Activated B cell treated with CpG ODN at 0.5 μM for 24 hours (primary cell): ENCODE results near the gene KDM1A. TPM values are rescaled to one million over a fixed set of nuclear protein-coding genes. Genes with fewer than 3 reads are reported as not detected.

ENCODE experiments used
- ATAC-seq: fragments of 200-7000 bp; cut with Tn5 transposase; one replicate; pipeline ENCODE4 v1.10.0; 2021; ENCODE audit warnings: low read depth, mild to moderate bottlenecking, moderate library complexity
- CTCF ChIA-PET: fragments of 350-600 bp; sonication (Branson Sonifier 250); formaldehyde crosslinking; loops from one replicate; lab custom pipeline; 2021; ENCODE audit warnings: antibody characterized with exemption; lab: Charles Lee
- POLR2A ChIA-PET: fragments of 350-600 bp; sonication (Branson Sonifier 250); formaldehyde crosslinking; loops from one replicate; lab custom pipeline; 2021; ENCODE audit warnings: antibody characterized with exemption; lab: Charles Lee
- DNase-seq: peaks from one replicate; pipeline ENCODE4 v3.0.0; 2022
- H3K27ac Mint-ChIP-seq: one replicate; pipeline ENCODE4 v1.8.0; 2020; ENCODE audit warnings: mixed read lengths
- H3K27me3 Mint-ChIP-seq: one replicate; pipeline ENCODE4 v1.8.0; 2021; ENCODE audit warnings: mixed read lengths
- H3K36me3 Mint-ChIP-seq: one replicate; pipeline ENCODE4 v1.8.0; 2021; ENCODE audit warnings: low read depth, mixed read lengths
- H3K4me1 Mint-ChIP-seq: one replicate; pipeline ENCODE4 v1.8.0; 2021; ENCODE audit warnings: mixed read lengths
- H3K4me3 Mint-ChIP-seq: one replicate; pipeline ENCODE4 v1.8.0; 2020; ENCODE audit warnings: mild to moderate bottlenecking, mixed read lengths
- H3K9me3 Mint-ChIP-seq: one replicate; pipeline ENCODE4 v1.8.0; 2020; ENCODE audit warnings: mixed read lengths
- CTCF ChIP-seq: fragments of 200-600 bp; IDR thresholded peaks from one replicate; pipeline ENCODE4 v1.8.0; 2022; ENCODE audit warnings: antibody characterized with exemption, mild to moderate bottlenecking
- intact Hi-C: fragments of 100-400 bp; cut with micrococcal nuclease; formaldehyde crosslinking; loops from one replicate; pipeline ENCODE4 v1.15.1; 2024
- total RNA-seq: library from RNA; stranded (reverse); gene quantifications from 2 replicates; pipeline ENCODE4 v1.2.3, GENCODE V29; 2022

The KDM1A gene
- total RNA-seq, 1 donor from 2014 or later = 41.5 TPM

- DNase-seq = no peak
- TF ChIP-seq CTCF = no peak
- no peaks in the 10 kb centered on the region for H3K9me3 Mint-ChIP-seq
- H3K27ac Mint-ChIP-seq = no peak overlapping the region
- no peak overlapping the region for H3K4me3 Mint-ChIP-seq
- ChIA-PET POLR2A (interaction anchor here (0.6 to 1.8 kb wide), 5 partner anchors 10 to 84 kb away, joined by 3 to 9 read pairs (median 3); partner anchors contain the start of gene LUZP1), CTCF (interaction anchor here (1.1 to 7.6 kb wide), 8 partner anchors 12 to 116 kb away, joined by 3 to 407 read pairs (median 8); no protein-coding TSS in a partner anchor)
- intact Hi-C loops = no loop called here
- ATAC-seq = no peak
- H3K36me3 Mint-ChIP-seq = no peaks in the 10 kb centered on the region
- H3K4me1 Mint-ChIP-seq = peaks cover 20% of the 10 kb centered on the region
- no peaks in the 10 kb centered on the region for H3K27me3 Mint-ChIP-seq
These were observed 80.9 kb downstream of the KDM1A start for GRCh38 chr1:23100074-23100748.

- no peaks in the 10 kb centered on the region for H3K9me3 Mint-ChIP-seq
- POLR2A ChIA-PET = interaction anchor here (0.9 to 1.8 kb wide), 3 partner anchors 9 to 83 kb away, joined by 3 to 9 read pairs (median 3); partner anchors contain the start of gene LUZP1
- no peaks in the 10 kb centered on the region for H3K36me3 Mint-ChIP-seq
- no peak overlapping the region for H3K4me3 Mint-ChIP-seq
- H3K27ac Mint-ChIP-seq = no peak overlapping the region
- intact Hi-C loops = no loop called here
- H3K27me3 Mint-ChIP-seq = no peaks in the 10 kb centered on the region
- CTCF ChIA-PET = interaction anchor here (1.5 to 7.6 kb wide), 5 partner anchors 11 to 94 kb away, joined by 4 to 407 read pairs (median 13); no protein-coding TSS in a partner anchor
- no peak for TF ChIP-seq CTCF
- DNase-seq (no peak), ATAC-seq (no peak)
- peaks cover 20% of the 10 kb centered on the region for H3K4me1 Mint-ChIP-seq
These were observed 82.0 kb downstream of the KDM1A start for GRCh38 chr1:23101101-23101827.

- no peaks in the 10 kb centered on the region for H3K9me3 Mint-ChIP-seq
- POLR2A ChIA-PET = no interaction called here
- no peak overlapping the region for H3K4me3 Mint-ChIP-seq
- ATAC-seq = no peak
- H3K27ac Mint-ChIP-seq = no peak overlapping the region
- H3K27me3 Mint-ChIP-seq = no peaks in the 10 kb centered on the region
- no peak for DNase-seq
- peaks cover 20% of the 10 kb centered on the region for H3K4me1 Mint-ChIP-seq
- intact Hi-C loops = no loop called here
- CTCF ChIA-PET = interaction anchor here (3.6 to 7.6 kb wide), 2 partner anchors 75 to 83 kb away, joined by 23 to 407 read pairs; no protein-coding TSS in a partner anchor
- peaks cover 4% of the 10 kb centered on the region for H3K36me3 Mint-ChIP-seq
- no peak for TF ChIP-seq CTCF
These were observed 82.6 kb downstream of the KDM1A start for GRCh38 chr1:23101887-23102286.

GRCh38 chr1:23102289-23102688 lies 83.0 kb downstream of the KDM1A start:
- ATAC-seq (no peak), DNase-seq (no peak)
- Mint-ChIP-seq H3K36me3 (peaks cover 4% of the 10 kb centered on the region), H3K4me1 (peaks cover 20% of the 10 kb centered on the region), H3K27me3 (no peaks in the 10 kb centered on the region), H3K9me3 (no peaks in the 10 kb centered on the region), H3K27ac (no peak overlapping the region), H3K4me3 (no peak overlapping the region)
- ChIA-PET CTCF (interaction anchor here (7.6 kb wide), 1 partner anchor 82 kb away, joined by 407 read pairs; no protein-coding TSS in a partner anchor), POLR2A (no interaction called here)
- TF ChIP-seq CTCF = no peak
- intact Hi-C loops = no loop called here
